Measurements from ENCODE around the gene LMNB1.

GRCh38 chr5:126745259-126745992 lies 31.5 kb upstream of the LMNB1 start:
- TF ChIP-seq, protein P1, sequence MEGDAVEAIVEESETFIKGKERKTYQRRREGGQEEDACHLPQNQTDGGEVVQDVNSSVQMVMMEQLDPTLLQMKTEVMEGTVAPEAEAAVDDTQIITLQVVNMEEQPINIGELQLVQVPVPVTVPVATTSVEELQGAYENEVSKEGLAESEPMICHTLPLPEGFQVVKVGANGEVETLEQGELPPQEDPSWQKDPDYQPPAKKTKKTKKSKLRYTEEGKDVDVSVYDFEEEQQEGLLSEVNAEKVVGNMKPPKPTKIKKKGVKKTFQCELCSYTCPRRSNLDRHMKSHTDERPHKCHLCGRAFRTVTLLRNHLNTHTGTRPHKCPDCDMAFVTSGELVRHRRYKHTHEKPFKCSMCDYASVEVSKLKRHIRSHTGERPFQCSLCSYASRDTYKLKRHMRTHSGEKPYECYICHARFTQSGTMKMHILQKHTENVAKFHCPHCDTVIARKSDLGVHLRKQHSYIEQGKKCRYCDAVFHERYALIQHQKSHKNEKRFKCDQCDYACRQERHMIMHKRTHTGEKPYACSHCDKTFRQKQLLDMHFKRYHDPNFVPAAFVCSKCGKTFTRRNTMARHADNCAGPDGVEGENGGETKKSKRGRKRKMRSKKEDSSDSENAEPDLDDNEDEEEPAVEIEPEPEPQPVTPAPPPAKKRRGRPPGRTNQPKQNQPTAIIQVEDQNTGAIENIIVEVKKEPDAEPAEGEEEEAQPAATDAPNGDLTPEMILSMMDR (optimal IDR thresholded peaks at IDR 0.05 in 1 of 3, IDR thresholded peaks at IDR 0.05 in 1 of 3, conservative IDR thresholded peaks at IDR 0.05 in 1 of 3; ENCODE audit: extremely low read depth in 1 of 3, insufficient read depth in 2 of 3, low read length in 3 of 3) = no peak
- no peak for TF ChIP-seq EZH2 (IDR thresholded peaks at IDR 0.05; ENCODE audit: low read length)

Data from keratinocyte (primary cell).